Heart right ventricle (tissue), 16 donors: ENCODE results near the gene RASGRF2. TPM values are rescaled to one million over a fixed set of nuclear protein-coding genes. Genes with fewer than 3 reads are reported as not detected.

Experiments used
- ATAC-seq, 8 donors: fragments of 200-7000 bp; cut with Tn5 transposase; one replicate each; pipeline ENCODE4 v1.9.1; 2020; ENCODE audit warnings: mild to moderate bottlenecking in 8 of 8, moderate library complexity in 8 of 8, moderate number of reproducible peaks in 1 of 8
- DNase-seq, 2 donors: peaks; one replicate each; pipeline ENCODE4 v3.0.0-alpha.2; 2020
- H3K27ac ChIP-seq, 10 donors: fragments of 200-600 bp; sonication (generic) in 2 of 10; one replicate each; pipeline versions ENCODE4 v1.5.0 to v1.8.0; 2020 to 2022; ENCODE audit warnings: mild to moderate bottlenecking in 3 of 10
- H3K27me3 ChIP-seq, 7 donors: fragments of 200-600 bp; one replicate each; pipeline ENCODE4 v1.8.0; 2021 to 2022; ENCODE audit warnings: mild to moderate bottlenecking in 2 of 7
- H3K36me3 ChIP-seq, 9 donors: fragments of 200-600 bp; sonication (generic) in 1 of 9; one replicate each; pipeline versions ENCODE4 v1.5.0 to v1.8.0; 2020 to 2022; ENCODE audit warnings: mild to moderate bottlenecking in 2 of 9
- H3K4me1 ChIP-seq, 9 donors: fragments of 200-600 bp; sonication (generic) in 1 of 9; one replicate each; pipeline versions ENCODE4 v1.5.0 to v1.8.0; 2020 to 2022; ENCODE audit warnings: mild to moderate bottlenecking in 4 of 9
- H3K4me3 ChIP-seq, 10 donors: fragments of 200-600 bp; sonication (generic) in 2 of 10; one replicate each; pipeline versions ENCODE4 v1.5.0 to v1.8.0; 2020 to 2022; ENCODE audit warnings: mild to moderate bottlenecking in 7 of 10, moderate library complexity in 2 of 10
- H3K9me3 ChIP-seq, 11 donors: fragments of 200-600 bp in 10 of 11; sonication (generic) in 2 of 11; one replicate each; pipeline versions ENCODE4 v1.5.0 to v1.8.0; 2013 to 2022; ENCODE audit warnings: mild to moderate bottlenecking in 2 of 11, control low read depth in 1 of 11, moderate library complexity in 1 of 11
- CTCF ChIP-seq, 9 donors: fragments of 200-600 bp; sonication (generic) in 2 of 9; IDR thresholded peaks; one replicate each; pipeline versions ENCODE4 v1.5.0 to v1.8.0; 2021 to 2022; ENCODE audit warnings: antibody characterized with exemption in 9 of 9, mild to moderate bottlenecking in 5 of 9, moderate library complexity in 1 of 9
- WGBS, 2 donors: extraction: QIAGEN DNeasy Blood & Tissue Kit; methylation state at CpG; one replicate each; pipeline ENCODE4 v1.1.7; 2013; ENCODE audit warnings: inconsistent platforms in 1 of 2; 5-methylcytosine and 5-hydroxymethylcytosine counted together
- intact Hi-C, 10 donors: fragments of 100-400 bp; cut with DNase I; formaldehyde crosslinking; loops; one replicate each; pipeline versions ENCODE4 v1.11.1 to v1.14.2; 2022
- polyA plus RNA-seq, 2 donors: library from polyadenylated mRNA; stranded (reverse); fragments of 200-250 nt; gene quantifications; one replicate each; pipeline ENCODE4 v1.2.3, GENCODE V29; 2013
- total RNA-seq, 10 donors: library from RNA; stranded (reverse); fragmentation: NEBNext Ultra II Directional in 3 of 10; extraction: Animal tissue kit (Norgen Biotek cat#: 25700) in 3 of 10; gene quantifications; one replicate each; pipeline versions ENCODE4 v1.2.1 to v1.2.4, GENCODE V29; 2021 to 2023
- donor health status: Arrhythmogenic right ventricular cardiomyopathy.
- donor health status: ischemic (EF 13 %, LVEDD 7.1; RV severe dilation, severe dysfunction).
- donor health status: healthy with polysubstance abuse.
- donor health status: DM: no; HTN: yes; CAD: no.
- donor health status: DM: no; HTN: no; CAD: no.
- donor health status: ischemic (EF 25% LVEDD 6.9; RV normal size, moderate dysfunction).
- donor health status: ischemic (EF 25% LVEDD 5.7; RV mildly dilated, moderate dysfunction).
- donor health status: healthy.
- donor health status: DM: yes; HTN: yes; CAD: no.
- donor health status: Ischemic cardiomyopathy.
- donor health status: ischemic (EF 35%, LVEDD 5.7; RV mildly dilated, moderate dysfunction).
- donor health status: nonischemic (EF 11% LVEDD 7.7; RV severe dilation, severe dysfunction).
- donor health status: DM: yes; HTN: yes; CAD: no.
- donor health status: PGD.
- donor health status: ischemic (EF 29% LVEDD 5.4; RV normal size, mild dysfunction).
- donor health status: nonischemic (EF 23%, LVEDD 6.1; RV moderate dilation, normal function).

The RASGRF2 gene
- total and polyA plus RNA-seq, 12 donors, result 2.9 to 13.4 (median 6.8) TPM

DNA sequence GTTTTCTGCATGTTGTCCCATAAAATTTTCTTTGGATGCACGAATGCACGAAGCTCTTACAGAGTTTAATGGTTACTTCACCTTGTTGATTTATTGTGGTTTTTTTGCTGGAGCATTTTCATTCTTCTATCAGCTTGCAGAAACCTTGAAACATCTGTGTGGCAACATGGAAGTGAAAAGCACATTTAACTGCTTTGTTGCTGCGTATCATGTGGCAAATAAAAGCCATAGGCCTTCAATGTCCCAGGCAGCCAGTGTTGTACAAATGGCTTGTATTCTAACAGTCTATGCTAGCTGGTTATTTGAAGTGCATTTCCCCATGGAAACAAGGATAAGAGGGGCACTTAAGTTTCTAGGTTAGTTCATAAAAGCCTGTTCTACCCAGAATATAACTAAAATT is 42.5 kb upstream of the RASGRF2 start:
- ATAC-seq (no peak), DNase-seq (no peak)
- no peak for TF ChIP-seq CTCF (IDR thresholded peaks at IDR 0.05)
- WGBS, 2 donors, result 86 to 89% methylated on average over 3 of the region's 3 CpGs
- no peaks in the 10 kb centered on the region for H3K27me3 ChIP-seq
- no peak overlapping the region for H3K4me3 ChIP-seq
- no peaks in the 10 kb centered on the region for H3K36me3 ChIP-seq
- H3K4me1 ChIP-seq, result peaks cover 0 to 8% (median 0%) of the 10 kb centered on the region in 9 donors
- H3K27ac ChIP-seq, result no peak overlapping the region
- intact Hi-C loops, result no loop called here
- H3K9me3 ChIP-seq, result peaks cover 0 to 3% (median 0%) of the 10 kb centered on the region in 11 donors

GRCh38 chr5:80919678-80920196 is 40.4 kb upstream of the RASGRF2 start:
- Histone ChIP-seq H3K27me3 (no peaks in the 10 kb centered on the region), H3K27ac (no peak overlapping the region), H3K36me3 (no peaks in the 10 kb centered on the region), H3K4me1 (peaks cover 0 to 7% (median 0%) of the 10 kb centered on the region in 9 donors), H3K4me3 (no peak overlapping the region), H3K9me3 (no peaks in the 10 kb centered on the region)
- ATAC-seq (no peak), DNase-seq (no peak)
- no peak for TF ChIP-seq CTCF (IDR thresholded peaks at IDR 0.05)
- intact Hi-C loops, result no loop called here
- WGBS, 2 donors, result 89 to 91% methylated on average over 6 of the region's 6 CpGs

DNA sequence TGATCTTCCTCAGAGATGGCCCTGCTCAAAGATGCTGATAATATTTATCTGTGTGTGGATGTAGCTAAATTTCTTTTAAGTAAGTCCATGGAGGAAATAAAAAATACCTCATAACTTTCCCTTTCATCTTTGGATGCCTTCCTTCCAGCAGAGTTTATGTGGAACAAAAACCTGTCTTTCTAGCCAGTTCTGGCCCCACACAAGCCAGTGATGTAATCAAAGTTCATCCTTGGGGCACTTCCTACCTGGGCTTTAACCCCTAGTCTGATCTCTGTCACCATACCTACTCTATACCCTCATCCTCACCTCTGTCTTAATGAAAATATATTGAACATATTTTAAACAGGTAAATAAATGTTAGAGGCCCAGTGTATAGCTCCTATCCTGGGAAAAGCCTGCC is 39.8 kb upstream of the RASGRF2 start:
- H3K4me1 ChIP-seq, result peaks cover 0 to 7% (median 0%) of the 10 kb centered on the region in 9 donors
- H3K4me3 ChIP-seq, result no peak overlapping the region
- no peak overlapping the region for H3K27ac ChIP-seq
- ATAC-seq, result no peak
- no peaks in the 10 kb centered on the region for H3K36me3 ChIP-seq
- intact Hi-C loops, result no loop called here
- H3K9me3 ChIP-seq, result no peaks in the 10 kb centered on the region
- no peak for DNase-seq
- H3K27me3 ChIP-seq, result no peaks in the 10 kb centered on the region
- no peak for TF ChIP-seq CTCF (IDR thresholded peaks at IDR 0.05)

DNA sequence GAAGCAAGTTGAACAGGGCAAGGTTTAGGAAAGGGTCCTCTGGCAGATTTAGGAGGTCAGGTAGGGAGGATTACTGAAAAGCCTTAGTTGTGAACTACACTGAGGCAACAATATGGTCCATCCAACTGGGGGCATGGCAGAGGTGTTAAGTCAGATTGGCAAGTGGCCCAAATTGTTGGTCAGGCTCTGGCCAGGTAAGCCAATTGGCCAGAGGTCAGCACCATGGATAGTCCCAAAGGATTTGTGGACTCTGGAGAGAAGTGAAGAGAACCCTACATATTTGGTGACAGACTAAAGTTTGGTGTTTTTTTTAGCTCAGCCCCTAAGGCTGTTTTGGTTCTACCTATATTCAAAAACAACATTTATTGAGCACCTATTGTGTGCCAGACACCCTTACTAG is 39.1 kb upstream of the RASGRF2 start:
- ATAC-seq (no peak), DNase-seq (no peak)
- TF ChIP-seq CTCF (IDR thresholded peaks at IDR 0.05), result no peak
- no peak overlapping the region for H3K4me3 ChIP-seq
- H3K9me3 ChIP-seq, result no peaks in the 10 kb centered on the region
- intact Hi-C loops, result no loop called here
- no peak overlapping the region for H3K27ac ChIP-seq
- H3K27me3 ChIP-seq, result no peaks in the 10 kb centered on the region
- no peaks in the 10 kb centered on the region for H3K36me3 ChIP-seq
- H3K4me1 ChIP-seq, result peaks cover 0 to 8% (median 0%) of the 10 kb centered on the region in 9 donors
